Measurements from ENCODE around the gene EXOC1L.

Gene EXOC1L, protein sequence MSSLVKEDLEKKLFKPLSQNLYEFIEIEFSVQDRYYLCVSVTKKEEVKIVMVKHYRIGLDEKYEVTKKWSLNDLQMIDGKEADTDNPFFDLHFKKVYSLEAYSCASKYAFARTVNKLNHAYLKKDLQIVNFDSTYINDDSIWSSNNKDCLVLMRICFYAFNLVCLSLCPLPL

DNA sequence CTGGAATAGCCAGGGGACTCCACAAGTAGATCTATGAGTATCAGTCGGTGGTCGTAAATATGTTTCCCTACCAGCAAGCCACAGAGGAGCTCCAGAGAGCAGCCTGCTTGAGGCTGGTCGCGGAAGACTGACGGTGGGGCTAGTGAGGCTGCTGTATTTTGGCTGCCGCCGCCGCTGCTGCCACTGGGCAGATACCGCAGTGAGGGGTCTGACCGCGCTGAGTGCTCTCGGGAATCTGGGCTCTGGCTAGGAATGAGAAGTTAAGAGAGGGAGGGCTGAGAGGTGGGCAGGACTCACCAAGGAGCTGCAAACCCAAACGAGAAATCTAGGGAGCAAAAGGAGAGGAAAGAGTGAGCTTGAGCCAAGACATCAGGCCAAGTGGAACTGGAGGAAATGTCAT is at the start of gene EXOC1L:
Gene EXOC1L (plus strand): TSS at position 157 of the 400 bp plus-strand sequence. CDS start 237 bp downstream, at position 394.
- DNase-seq (ENCODE audit: low read depth in 4 of 4, low spot score in 1 of 4) = no peak

DNA sequence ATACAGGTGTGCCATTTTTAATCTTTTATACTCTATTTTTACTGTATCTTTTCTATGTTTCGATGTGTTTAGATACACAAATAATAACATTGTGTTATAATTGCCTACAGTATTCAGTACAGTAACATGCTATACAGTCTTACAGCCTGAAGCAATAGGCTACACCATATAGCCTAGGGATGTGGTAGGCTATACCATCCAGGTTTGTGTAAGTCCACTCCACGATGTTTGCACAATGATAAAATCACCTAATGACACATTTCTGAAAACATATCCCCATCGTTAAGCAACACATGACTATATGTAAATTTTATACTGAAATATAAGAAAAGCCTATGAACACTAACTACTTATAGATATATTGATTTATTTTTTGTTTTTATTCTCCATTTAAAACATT is 48.9 kb upstream of the EXOC1L start:
- DNase-seq (ENCODE audit: low read depth in 4 of 4, low spot score in 1 of 4) = no peak

DNA sequence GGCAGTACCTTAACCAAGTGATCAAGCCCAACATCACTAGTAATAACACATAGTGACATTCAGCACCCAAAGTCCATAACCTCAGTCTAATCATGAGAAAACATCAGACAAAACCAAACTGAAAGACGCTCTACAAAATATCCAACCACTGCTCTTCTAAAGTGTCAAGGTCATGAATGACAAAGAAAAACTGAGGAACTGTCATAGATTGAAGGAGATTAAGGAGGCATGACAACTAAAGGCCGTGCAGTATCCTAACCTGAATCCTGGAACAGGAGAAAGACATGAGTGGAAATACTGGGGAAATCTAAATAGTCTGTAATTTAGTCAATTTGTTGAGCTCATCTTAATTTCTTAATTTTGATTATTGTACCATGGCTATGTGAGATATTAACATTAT is 38.2 kb upstream of the EXOC1L start:
- no peak for DNase-seq (ENCODE audit: low read depth in 4 of 4, low spot score in 1 of 4)

DNA sequence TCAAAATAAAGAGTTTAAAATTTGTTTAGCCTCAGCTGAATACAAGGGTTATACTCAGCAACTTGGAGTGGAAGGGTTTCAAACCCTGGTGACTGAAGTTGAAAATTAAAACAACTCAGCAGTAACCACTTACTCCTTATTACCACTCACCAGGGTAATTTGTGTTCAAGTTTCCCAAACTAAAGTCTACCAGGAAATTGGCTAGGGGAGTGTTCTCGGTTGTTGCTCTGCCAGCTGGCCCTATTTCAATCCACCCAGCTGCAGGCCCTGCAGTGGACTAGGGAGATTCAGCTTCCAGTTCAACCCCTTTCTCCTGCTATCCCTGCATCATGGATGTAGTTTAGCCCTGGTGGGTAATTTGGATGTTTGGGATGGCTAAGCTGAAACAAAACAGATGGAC is 37.8 kb upstream of the EXOC1L start:
- no peak for DNase-seq (ENCODE audit: low read depth in 4 of 4, low spot score in 1 of 4)

DNA sequence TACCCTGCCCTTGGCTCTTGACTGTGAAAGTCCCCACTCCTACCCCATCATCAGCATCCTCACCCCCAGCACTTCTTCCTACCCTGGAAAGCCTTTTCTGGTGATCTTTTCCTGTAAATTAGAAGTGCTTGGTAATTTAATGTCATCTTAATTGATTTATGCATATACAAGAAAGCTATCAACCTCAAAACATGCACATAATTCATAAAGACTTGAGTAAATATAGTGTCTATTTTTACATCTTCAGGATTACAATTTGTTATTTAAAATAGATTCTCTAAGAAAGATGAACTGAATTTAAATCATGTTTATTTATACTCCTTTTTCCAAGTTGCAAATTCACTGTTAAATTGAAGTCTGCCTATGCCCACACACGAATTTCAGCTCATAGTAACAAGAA is 36.0 kb upstream of the EXOC1L start:
- no peak for DNase-seq (ENCODE audit: low read depth in 4 of 4, low spot score in 1 of 4)

DNA sequence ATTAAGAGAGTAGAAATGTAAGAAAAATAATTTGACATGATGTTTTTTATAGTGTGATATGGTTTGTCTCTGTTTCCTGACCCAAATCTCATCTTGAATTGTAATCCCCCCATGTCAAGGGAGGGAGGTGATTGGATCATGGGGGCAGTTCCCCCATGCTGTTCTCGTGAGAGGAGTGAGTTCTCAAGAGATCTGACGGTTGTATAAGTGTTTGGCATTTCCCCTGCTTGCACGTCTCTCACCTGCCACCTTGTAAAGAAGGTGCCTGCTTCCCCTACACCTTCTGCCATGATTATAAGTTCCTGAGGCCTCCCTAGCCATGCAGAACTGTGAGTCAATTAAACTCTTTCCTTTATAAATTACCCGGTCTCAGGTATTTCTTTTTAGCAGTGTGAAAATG is 34.8 kb upstream of the EXOC1L start:
- DNase-seq (ENCODE audit: low read depth in 4 of 4, low spot score in 1 of 4) = no peak

DNA sequence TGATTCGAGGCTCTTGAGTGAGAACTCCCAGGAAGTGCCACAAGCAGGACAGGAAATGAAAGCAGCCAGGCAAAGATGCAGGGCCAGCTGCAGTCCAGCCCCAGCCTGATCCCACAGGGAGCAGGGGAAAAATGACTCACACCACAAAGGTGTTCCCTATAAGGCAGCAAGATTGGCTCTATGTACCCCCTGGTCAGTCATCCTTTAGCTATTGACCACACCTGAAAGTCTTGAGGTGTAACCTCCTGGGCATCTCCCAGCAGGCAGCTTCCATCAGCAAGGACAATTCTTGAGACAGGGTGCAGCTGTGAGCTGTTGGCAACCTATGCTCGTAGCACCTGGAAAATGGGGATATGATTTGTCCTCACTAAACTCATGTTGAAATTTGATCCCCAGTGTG is 27.9 kb upstream of the EXOC1L start:
- no peak for DNase-seq (ENCODE audit: low read depth in 4 of 4, low spot score in 1 of 4)

DNA sequence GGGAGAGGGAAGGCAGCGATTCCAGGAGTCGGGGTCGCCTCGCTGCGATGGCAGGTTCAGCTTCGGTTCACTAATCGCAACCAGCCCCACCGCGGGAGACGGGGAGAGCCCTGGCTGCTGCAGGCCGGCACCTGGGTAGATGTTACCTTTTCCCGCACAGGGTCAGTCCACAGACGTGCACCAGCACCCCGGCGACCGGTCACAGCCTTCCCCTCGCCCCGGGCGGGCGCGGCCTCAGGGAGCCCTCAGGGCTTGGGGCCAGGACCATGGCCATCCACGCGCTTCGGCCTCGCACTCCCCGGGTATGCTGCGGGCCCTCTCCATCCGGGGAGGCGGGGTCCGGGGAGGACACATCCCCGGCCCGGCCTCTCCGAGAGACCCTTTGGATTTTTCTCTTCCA is 26.1 kb upstream of the EXOC1L start:
- DNase-seq (ENCODE audit: low read depth in 4 of 4, low spot score in 1 of 4) = no peak

DNA sequence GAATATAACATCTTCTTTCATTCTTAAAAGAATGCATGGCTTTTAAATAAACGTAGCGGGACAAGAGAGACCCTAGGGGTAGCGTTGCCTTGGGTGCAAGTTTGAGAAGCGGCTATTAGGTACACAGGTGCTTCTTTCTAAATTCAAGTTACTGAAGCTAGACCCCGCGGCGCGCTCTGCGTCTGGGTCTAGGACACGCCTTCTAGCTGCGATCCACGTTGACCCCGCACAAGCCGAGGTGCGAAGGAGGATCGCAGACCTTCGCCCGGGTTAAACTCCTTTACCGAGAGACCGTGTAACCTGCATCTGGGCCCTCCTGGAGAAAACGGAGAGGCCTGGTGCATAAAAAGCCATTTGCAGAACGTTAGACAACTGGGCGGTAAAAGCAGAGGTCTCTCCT is 25.5 kb upstream of the EXOC1L start:
- no peak for DNase-seq (ENCODE audit: low read depth in 4 of 4, low spot score in 1 of 4)

DNA sequence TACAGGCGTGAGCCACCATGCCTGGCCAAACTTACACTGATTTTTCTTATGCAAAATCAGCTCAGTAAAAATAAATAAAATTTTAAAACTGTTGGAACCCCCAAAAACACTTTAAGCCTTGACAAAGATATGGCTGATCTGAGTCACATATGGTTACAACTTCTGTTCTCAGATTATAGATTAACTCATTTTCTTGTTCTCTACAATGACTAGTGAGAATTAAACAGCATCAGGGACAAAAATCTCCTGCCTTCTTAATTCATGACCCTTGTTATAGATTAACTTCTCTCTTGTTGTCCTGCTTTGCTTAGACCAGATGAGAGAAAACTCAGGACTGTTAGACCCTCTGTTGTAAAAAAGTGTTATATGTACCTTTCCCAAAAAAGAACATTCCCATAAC is 24.2 kb upstream of the EXOC1L start:
- no peak for DNase-seq (ENCODE audit: low read depth in 4 of 4, low spot score in 1 of 4)

DNA sequence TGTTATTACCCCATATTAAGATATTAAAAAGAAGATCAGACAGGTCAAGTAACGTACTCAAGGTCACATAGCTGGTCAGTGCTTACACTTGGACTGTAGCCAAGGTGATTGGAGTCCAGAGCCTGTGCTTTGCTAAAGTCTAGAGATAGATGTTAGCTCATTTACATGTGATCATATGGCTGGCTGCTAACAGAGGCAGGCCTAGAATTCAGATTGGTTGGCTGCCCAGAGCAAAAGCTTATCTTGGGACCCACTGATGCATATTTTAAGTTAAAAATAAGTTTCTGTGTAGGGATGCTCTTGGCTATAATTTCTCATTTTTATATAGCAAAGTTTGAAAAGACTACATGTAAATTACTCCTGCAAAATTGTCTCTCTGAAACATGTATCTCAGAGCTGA is 18.1 kb upstream of the EXOC1L start:
- no peak for DNase-seq (ENCODE audit: low read depth in 4 of 4, low spot score in 1 of 4)

DNA sequence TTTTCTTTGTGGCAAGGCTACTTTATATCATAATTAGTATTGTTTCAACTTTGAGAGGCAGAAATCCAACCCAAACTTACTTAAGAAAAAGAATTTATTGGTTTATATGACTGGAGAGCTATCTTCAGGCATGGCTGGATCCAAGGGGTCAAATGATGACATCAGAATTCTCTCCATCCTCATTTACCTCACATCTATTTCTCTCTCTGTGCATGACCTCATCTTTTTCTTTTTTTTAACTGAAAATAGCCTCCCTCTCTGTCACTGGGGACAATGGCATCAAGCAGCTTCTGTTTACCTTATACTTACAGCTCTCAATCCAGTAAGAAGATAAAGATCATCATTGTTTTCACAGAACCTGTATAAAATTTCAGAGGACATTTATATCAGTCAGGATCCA is 12.0 kb upstream of the EXOC1L start:
- DNase-seq (ENCODE audit: low read depth in 4 of 4, low spot score in 1 of 4) = no peak

DNA sequence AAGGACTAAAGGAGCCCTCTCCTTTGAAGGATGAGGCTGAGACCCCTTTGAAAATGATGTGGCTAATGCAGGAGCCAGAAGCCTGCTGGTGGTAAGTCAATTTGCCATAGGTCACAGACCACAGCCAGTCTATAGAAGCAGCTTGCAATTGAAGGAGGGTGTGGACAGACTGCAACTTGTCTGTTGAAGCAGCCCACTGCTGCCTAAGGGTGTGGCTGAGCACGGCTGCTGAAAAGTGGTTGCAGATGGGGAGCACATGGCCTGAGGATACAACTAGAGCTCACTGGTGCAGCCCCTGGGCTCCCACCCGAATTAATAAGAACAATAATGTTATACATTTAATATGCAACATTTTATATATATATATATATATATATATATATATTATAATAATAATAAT is 11.4 kb upstream of the EXOC1L start:
- no peak for DNase-seq (ENCODE audit: low read depth in 4 of 4, low spot score in 1 of 4)

DNA sequence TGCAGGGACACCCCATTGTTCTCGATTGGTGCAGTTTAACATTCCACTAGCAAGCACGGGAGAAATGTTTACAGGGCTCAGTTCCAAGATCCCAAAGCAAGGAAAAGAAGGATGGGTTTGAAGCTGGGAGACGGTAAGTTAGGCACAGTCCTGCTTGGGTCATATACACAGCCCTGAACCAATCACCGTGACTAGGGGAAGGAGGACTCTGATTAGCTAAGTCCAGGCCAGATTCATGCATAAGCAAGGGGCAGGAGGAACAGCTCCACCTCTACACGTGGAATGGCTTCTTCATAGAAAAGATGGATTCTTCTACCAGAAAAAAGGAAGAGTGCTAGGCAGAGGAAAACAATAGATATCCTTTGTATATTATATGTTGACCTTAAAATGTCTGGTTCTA is 11.0 kb upstream of the EXOC1L start:
- DNase-seq (ENCODE audit: low read depth in 4 of 4, low spot score in 1 of 4) = no peak

DNA sequence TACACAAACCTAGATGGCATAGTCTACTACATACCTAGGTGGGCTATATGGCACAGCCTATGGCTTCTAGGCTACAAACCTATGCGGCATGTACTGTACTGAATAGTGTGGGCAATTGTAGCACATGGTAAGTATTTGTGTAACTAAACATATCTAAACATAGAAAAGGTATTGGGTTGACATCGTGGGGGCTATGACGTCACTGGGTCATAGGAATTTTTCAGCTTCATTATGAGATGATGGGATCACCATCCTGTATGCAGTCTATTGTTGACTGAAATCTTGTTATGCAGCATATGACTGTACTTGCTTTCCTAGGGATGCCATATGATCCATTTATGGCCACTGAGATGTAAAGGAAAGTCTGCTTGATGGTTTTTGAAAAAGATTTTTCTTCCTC is 1.9 kb upstream of the EXOC1L start:
- no peak for DNase-seq (ENCODE audit: low read depth in 4 of 4, low spot score in 1 of 4)

DNA sequence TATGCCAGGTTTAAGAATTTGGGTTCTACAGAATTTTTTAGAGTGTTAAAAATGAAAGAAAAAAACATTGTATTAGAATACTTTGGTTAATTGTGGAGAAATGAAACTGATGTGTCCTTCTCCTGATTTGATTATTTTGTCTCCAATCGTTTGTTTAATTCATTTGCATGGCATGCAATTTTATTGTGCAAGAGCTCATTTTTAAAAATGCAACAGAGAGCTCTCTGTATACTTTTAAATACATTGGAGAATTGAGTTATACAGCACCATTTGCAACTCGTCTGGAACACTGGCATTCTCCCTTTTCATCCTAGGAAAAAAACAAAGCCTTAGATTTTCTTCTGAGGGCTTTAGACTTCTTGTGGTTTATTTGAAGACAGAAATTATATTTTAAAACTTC is 689 bp downstream of the EXOC1L start:
- no peak for DNase-seq (ENCODE audit: low read depth in 4 of 4, low spot score in 1 of 4)

DNA sequence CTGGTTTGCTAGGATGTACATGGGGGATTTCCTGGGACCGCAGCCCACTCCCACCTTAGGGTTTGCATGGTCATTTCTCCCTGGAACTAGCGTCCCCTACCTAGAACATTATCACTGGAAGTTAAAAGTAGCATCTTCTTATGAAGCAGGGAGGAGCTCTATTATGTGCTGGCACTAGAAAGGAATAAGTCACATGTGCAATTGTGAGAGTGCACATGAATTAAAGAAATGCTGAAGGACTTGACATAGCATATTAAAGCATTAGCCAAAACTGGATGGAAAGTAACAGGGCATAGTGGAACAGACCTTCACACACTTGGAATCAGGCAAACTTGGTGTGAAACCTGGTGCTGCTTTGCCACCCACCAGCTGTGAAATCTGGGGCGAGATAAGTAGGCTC is 2.7 kb downstream of the EXOC1L start:
- no peak for DNase-seq (ENCODE audit: low read depth in 4 of 4, low spot score in 1 of 4)

DNA sequence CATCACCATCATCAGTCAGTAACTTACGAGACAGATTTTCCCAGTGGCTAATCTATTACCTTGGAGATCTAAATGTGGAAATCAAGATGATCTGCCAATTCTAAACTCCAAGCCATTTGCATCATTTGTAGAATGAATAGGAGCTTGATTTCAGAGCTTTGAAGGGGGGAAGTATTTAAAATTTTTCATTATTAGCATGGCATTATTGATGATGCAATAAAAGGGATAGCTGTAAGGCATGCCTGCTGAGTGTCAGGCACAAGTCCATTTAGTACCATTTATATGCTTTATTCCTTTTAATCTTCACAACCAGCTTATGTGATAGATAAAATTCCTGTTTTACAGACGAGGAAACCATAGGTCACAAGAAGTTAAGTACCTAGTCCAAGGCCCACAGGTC is 5.3 kb downstream of the EXOC1L start:
- no peak for DNase-seq (ENCODE audit: low read depth in 4 of 4, low spot score in 1 of 4)

DNA sequence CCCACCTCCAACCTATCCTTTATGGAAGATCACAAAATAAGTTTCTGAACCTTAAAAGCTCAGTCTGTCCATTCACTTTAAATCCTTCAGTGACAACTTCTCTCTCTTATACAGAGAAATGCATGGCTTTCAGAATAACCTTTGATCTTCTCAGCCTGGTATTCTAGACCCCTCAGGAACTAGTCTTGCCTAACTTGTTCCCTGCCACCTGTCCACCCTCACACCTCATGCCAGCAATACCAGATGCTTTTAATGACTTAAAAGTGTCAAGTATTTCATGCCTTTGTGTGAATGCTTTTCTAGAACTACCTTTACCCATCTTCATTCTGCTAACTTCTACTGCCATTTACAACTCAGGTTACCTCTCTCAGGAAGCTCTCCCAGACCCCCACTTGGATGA is 7.4 kb downstream of the EXOC1L start:
- DNase-seq (ENCODE audit: low read depth in 4 of 4, low spot score in 1 of 4) = no peak

DNA sequence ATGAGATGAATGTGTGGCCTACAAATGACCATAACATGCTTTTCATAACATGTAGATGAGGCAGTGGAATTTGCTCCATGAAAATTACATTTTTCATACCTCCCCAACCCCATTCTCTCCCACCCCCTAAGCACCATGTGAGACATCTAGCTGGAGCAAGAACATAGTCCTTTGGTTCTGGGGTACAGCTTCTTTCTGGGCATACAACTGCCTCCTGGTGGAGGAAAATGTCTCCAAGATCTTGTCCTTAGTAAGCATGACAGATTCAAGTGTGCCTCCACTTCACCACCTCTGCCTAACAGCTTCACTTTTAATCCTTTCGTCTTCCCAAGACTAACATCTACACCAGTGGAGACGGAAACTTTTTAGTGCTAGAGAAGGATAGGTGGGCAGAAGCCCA is 8.0 kb downstream of the EXOC1L start:
- DNase-seq (ENCODE audit: low read depth in 4 of 4, low spot score in 1 of 4) = no peak

DNA sequence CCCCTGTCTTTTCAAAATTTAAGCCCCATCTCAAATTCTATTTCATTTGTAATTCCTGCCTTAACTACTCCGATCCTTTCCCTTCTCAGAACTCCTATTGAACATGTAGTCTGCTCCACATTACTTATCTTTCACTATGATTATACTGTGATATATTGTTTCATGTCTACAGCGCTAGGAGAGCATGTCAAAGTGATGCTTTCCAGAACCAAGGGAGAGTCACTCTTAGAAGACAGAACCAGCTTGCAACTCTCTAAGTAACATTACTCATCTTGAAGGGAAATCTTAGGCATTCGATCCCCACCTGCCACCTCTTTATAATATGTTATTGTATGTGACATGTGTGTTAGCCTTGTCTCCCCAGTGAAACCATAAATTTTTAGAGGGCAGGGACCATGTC is 10.5 kb downstream of the EXOC1L start:
- DNase-seq (ENCODE audit: low read depth in 4 of 4, low spot score in 1 of 4) = no peak

DNA sequence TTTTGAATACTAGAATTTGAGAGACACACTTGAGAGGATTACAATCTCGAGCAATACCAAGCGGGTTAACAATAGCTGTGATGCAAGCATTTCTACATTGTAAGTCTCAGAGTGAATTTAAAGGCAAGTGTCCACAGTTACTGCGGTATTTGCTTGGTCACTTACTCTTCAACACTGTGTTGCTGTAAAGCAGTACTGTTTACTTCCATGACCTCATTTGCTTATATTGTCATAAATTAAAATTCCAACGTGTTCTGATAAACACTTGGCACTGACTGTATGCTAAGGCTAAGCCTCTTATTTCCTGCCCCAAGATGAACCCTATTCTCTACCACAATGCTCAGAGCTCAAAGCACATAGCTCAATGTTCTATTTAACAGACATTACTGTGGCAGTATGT is 11.1 kb downstream of the EXOC1L start:
- no peak for DNase-seq (ENCODE audit: low read depth in 4 of 4, low spot score in 1 of 4)

DNA sequence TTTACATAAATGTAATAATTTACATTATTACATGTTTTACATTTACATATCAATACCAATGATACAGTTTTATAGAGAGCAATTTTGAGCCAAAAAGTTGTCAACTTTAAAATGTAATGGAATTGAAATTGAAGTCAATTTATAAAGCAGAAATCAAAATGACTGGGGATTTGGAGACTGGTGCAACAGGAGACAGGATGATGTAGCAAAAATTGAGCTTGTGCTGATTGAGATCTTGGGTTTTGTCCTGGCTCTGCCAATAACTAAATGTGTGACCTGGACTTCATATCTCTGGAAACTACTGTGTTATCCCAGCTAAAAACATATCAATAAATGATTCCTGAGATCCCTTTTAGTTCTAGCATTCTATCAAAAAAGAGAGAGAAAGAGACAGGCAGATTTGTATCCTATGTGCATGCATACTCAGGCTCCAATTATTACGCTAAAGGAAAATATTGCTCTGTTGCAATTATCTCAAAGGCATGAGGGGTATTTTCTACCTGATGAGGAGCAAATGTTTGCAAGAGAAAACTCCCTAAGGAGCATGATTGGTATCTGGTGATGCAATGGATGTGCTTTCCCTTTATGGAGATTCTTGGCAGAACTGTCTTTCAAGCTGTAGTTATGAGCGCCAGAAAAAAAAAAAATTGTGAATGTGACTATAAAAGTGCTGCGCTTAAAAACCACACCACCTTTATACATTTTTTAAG is 14.7 kb downstream of the EXOC1L start:
- no peak for DNase-seq (ENCODE audit: low read depth in 4 of 4, low spot score in 1 of 4)

Measured in stimulated activated CD4-positive, alpha-beta T cell treated with anti-CD3 and anti-CD28 coated beads, Interleukin-1b, Interleukin-23, amount 100 ng/mL, for 24 hours (primary cell).